ENCODE data around the gene PUS10.

DNA sequence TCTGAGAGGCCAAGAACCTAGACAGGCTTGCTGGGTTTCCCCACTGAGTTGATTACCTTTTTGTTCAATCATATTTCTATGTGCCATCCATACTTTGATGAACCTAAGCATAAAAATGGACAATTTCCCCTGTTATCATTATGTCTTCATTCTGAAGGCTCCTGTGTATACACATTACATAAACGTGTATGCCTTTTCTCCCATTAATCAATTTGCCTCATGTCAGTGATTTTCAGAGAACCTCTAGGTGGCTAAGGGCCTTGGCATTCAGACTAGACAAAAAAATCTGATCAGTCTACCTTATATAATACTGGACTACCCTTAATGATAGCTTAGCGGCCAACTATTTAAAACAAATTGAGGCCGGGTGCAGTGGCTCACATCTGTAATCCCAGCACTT lies 4.7 kb downstream of the PUS10 start:
- TF ChIP-seq GATA3 (IDR thresholded peaks at IDR 0.05; ENCODE audit: low read depth, low read length) (no peak), GATA2 (IDR thresholded peaks at IDR 0.05; ENCODE audit: low read depth, low read length) (no peak)
